K562 (cell line): ENCODE data around the gene ALKBH3. TPM values are rescaled to one million over a fixed set of nuclear protein-coding genes. Genes with fewer than 3 reads are reported as not detected.

Experiments used
- CEBPG ChIP-seq, 3 experiments: fragments of 200-800 bp in 1 of 3; sonication (Bioruptor generic) in 1 of 3; sonication (generic) in 1 of 3; formaldehyde crosslinking in 1 of 3; IDR thresholded peaks in 2 of 3; conservative IDR thresholded peaks in 1 of 3; 2 replicates each; pipeline versions ENCODE4 v1.6.1 to v1.8.0; 2016 to 2022; ENCODE audit warnings: missing compliant biosample characterization in 2 of 3, missing genetic modification characterization in 2 of 3, mild to moderate bottlenecking in 1 of 3, missing genetic modification reagents in 1 of 3
- CREM ChIP-seq: IDR thresholded peaks from 2 replicates; pipeline ENCODE4 v1.6.1; 2014; ENCODE audit warnings: antibody characterized with exemption, low read depth
- DMBX1 ChIP-seq: fragments of 250-450 bp; sonication (Bioruptor Pico); IDR thresholded peaks from 2 replicates; pipeline ENCODE4 v1.8.0; 2022; ENCODE audit warnings: inconsistent platforms, mild to moderate bottlenecking, moderate library complexity, borderline replicate concordance
- DPF2 ChIP-seq: fragments of 450-650 bp; IDR thresholded peaks from 2 replicates; pipeline ENCODE4 v1.6.1; 2016
- ELF4 ChIP-seq: fragments of 450-650 bp; formaldehyde crosslinking; IDR thresholded peaks from 2 replicates; pipeline ENCODE4 v1.4.0; 2022; ENCODE audit warnings: missing genetic modification characterization
- EP400 ChIP-seq: fragments of 450-650 bp; IDR thresholded peaks from 2 replicates; pipeline ENCODE4 v1.6.1; 2017; ENCODE audit warnings: antibody characterized with exemption, mild to moderate bottlenecking, moderate library complexity
- ESRRA ChIP-seq: fragments of 450-650 bp; IDR thresholded peaks from 2 replicates; pipeline ENCODE4 v1.6.1; 2014; ENCODE audit warnings: low read depth, mild to moderate bottlenecking, moderate library complexity, borderline replicate concordance
- GTF2A2 ChIP-seq: IDR thresholded peaks from 2 replicates; pipeline ENCODE4 v1.6.1; 2016; ENCODE audit warnings: mild to moderate bottlenecking, missing genetic modification characterization, missing compliant biosample characterization
- HMG20B ChIP-seq: fragments of 250-450 bp; sonication (Bioruptor Pico); IDR thresholded peaks from 2 replicates; pipeline ENCODE4 v1.5.0; 2021; ENCODE audit warnings: mild to moderate bottlenecking
- HNRNPK ChIP-seq: fragments of 200-400 bp; formaldehyde crosslinking; IDR thresholded peaks from one replicate; pipeline ENCODE4 v1.6.1; 2018; ENCODE audit warnings: mild to moderate bottlenecking, low read depth, low read length; ENCODE audit not compliant: poor library complexity, severe bottlenecking
- KLF10 ChIP-seq: fragments of 250-450 bp; sonication (Bioruptor Pico); IDR thresholded peaks from 2 replicates; pipeline ENCODE4 v1.6.1; 2021; ENCODE audit warnings: matching md5 sums
- NCOA6 ChIP-seq: fragments of 450-650 bp; IDR thresholded peaks from 2 replicates; pipeline ENCODE4 v1.6.1; 2017; ENCODE audit warnings: mild to moderate bottlenecking
- PTRF ChIP-seq: fragments of 450-650 bp; IDR thresholded peaks from 2 replicates; pipeline ENCODE4 v1.6.1; 2016; ENCODE audit warnings: mild to moderate bottlenecking, missing genetic modification characterization, missing compliant biosample characterization
- RHOXF2B ChIP-seq: fragments of 250-450 bp; sonication (Bioruptor Pico); conservative IDR thresholded peaks from 2 replicates; pipeline ENCODE4 v1.5.1; 2021
- RNF2 ChIP-seq: sonication (generic); IDR thresholded peaks from 2 replicates; pipeline ENCODE4 v1.6.1; 2016
- SRSF7 ChIP-seq: fragments of 200-400 bp; formaldehyde crosslinking; optimal IDR thresholded peaks from 2 replicates; pipeline ENCODE3; 2017; ENCODE audit warnings: mild to moderate bottlenecking, low read depth, low read length
- TCF7L2 ChIP-seq: fragments of 150-350 bp; IDR thresholded peaks from 2 replicates; pipeline ENCODE4 v1.6.1; 2016; ENCODE audit warnings: low read depth, mild to moderate bottlenecking, low read length, moderate library complexity
- TCFL5 ChIP-seq: fragments of 250-450 bp; sonication (Bioruptor Pico); conservative IDR thresholded peaks from 2 replicates; pipeline ENCODE4 v1.6.1; 2021; ENCODE audit warnings: mild to moderate bottlenecking, moderate library complexity, matching md5 sums
- THAP12 ChIP-seq: fragments of 250-450 bp; sonication (Bioruptor Pico); IDR thresholded peaks from 2 replicates; pipeline ENCODE4 v1.9.0; 2021; ENCODE audit warnings: mild to moderate bottlenecking, inconsistent platforms
- XRCC4 ChIP-seq: IDR thresholded peaks from one replicate; pipeline ENCODE4 v1.6.1; 2011; ENCODE audit not compliant: insufficient read depth, insufficient read length; ENCODE audit errors: extremely low read depth
- ZBED1 ChIP-seq: IDR thresholded peaks from 2 replicates; pipeline ENCODE4 v1.6.1; 2014
- ZKSCAN8 ChIP-seq: fragments of 200-800 bp; sonication (Bioruptor generic); IDR thresholded peaks from 2 replicates; pipeline ENCODE4 v1.6.1; 2016; ENCODE audit warnings: missing genetic modification characterization, missing compliant biosample characterization
- ZNF12 ChIP-seq: sonication (generic); formaldehyde crosslinking; IDR thresholded peaks from 2 replicates; pipeline ENCODE4 v1.4.0; 2020; ENCODE audit warnings: mild to moderate bottlenecking, missing genetic modification reagents
- ZNF165 ChIP-seq: fragments of 250-450 bp; sonication (Bioruptor Pico); IDR thresholded peaks from 2 replicates; pipeline ENCODE4 v1.4.0; 2020; ENCODE audit warnings: borderline replicate concordance
- ZNF212 ChIP-seq: fragments of 450-650 bp; formaldehyde crosslinking; IDR thresholded peaks from 2 replicates; pipeline ENCODE4 v1.4.0; 2020; ENCODE audit warnings: mild to moderate bottlenecking
- ZNF511 ChIP-seq: sonication (generic); formaldehyde crosslinking; IDR thresholded peaks from 2 replicates; pipeline ENCODE4 v1.8.0; 2022; ENCODE audit warnings: mild to moderate bottlenecking, missing genetic modification reagents
- ZNF584 ChIP-seq: fragments of 200-800 bp; sonication (Bioruptor generic); IDR thresholded peaks from 2 replicates; pipeline ENCODE4 v1.6.1; 2016; ENCODE audit warnings: low read depth, mild to moderate bottlenecking, missing genetic modification characterization, missing compliant biosample characterization
- polyA plus RNA-seq, 8 experiments: library from polyadenylated mRNA; depleted of rRNA in 4 of 8; stranded (reverse) in 5 of 8; unstranded in 3 of 8; fragments of >200 nt; fragmentation: Nextera tagmentation in 2 of 8; fragmentation: Illumina TruSeq in 1 of 8; extraction: Ambion mirVana in 2 of 8; extraction: Trizol in 1 of 8; gene quantifications; 2 replicates each; pipeline versions ENCODE4 v1.2.1 to v1.2.3, GENCODE V29; 2011 to 2014; ENCODE audit warnings: inconsistent platforms in 1 of 8, missing spikeins in 1 of 8
- total RNA-seq, 7 experiments: library from RNA; depleted of rRNA in 6 of 7; stranded (reverse); fragments of >200 nt in 6 of 7; fragmentation: Illumina TruSeq in 2 of 7; extraction: Trizol in 2 of 7; gene quantifications; 2 replicates each; pipeline versions ENCODE4 v1.2.1 to v1.2.3, GENCODE V29; 2011 to 2021; ENCODE audit warnings: low replicate concordance in 1 of 7

The ALKBH3 gene
- total and polyA plus RNA-seq, 9 of the 15 experiments (the other 6 are each of a cell fraction or from before 2014, with no cell fraction given) = 16.0 to 49.9 (median 36.5) TPM

- TF ChIP-seq CREM (no peak), THAP12 (CRISPR knock-in tag) (no peak), ZNF511 (peak; percentile 35; the same call in 1 of the 2 replicates), RNF2 (peak; percentile 32; the same call in 1 of the 2 replicates), ZNF212 (CRISPR knock-in tag) (peak; percentile 95), KLF10 (CRISPR knock-in tag) (peak; percentile 83; the same call in 1 of the 2 replicates), RHOXF2B (CRISPR knock-in tag) (peak; percentile 96), PTRF (tag) (peak; percentile 95), ELF4 (CRISPR knock-in tag) (peak; percentile 96), DMBX1 (peak; percentile 99), DPF2 (peak; percentile 97), CEBPG (CRISPR knock-in tag; IDR thresholded peaks at IDR 0.05) (peak; percentile 77), CEBPG (tag; conservative IDR thresholded peaks at IDR 0.05 in 1 of 2, IDR thresholded peaks at IDR 0.05 in 1 of 2) (peak in 1 of 2 experiments; percentile 80; a peak in 2 of 4 replicates), HMG20B (CRISPR knock-in tag) (no peak), NCOA6 (no peak), ZKSCAN8 (CRISPR knock-in tag) (peak; percentile 91), SRSF7 (no peak), ESRRA (no peak), TCF7L2 (no peak), ZNF12 (no peak), TCFL5 (CRISPR knock-in tag) (peak; percentile 85; the same call in 1 of the 2 replicates), ZNF165 (CRISPR knock-in tag) (peak; percentile 96), ZBED1 (no peak), HNRNPK (no peak), ZNF584 (CRISPR knock-in tag) (peak; percentile 95), XRCC4 (no peak), GTF2A2 (tag) (peak; percentile 96), EP400 (no peak; the same call in 1 of the 2 replicates)
These were observed 72.0 kb downstream of the ALKBH3 start (continued) for GRCh38 chr11:43952401-43953342.
